Astrocyte (in vitro differentiated cells and primary cell): ENCODE measurements around the gene INPP4B. TPM values are rescaled to one million over a fixed set of nuclear protein-coding genes. Genes with fewer than 3 reads are reported as not detected.

ENCODE experiments used
- DNase-seq: peaks from one replicate; pipeline ENCODE4 v3.0.0-alpha.2; 2010; ENCODE audit warnings: low read depth
- FAIRE-seq: peaks from 2 replicates; lab custom pipeline; 2011; peaks lifted over from hg19 to GRCh38; lab: Jason Lieb, UNC
- H2AFZ ChIP-seq: 2 replicates; pipeline ENCODE4 v1.6.0; 2012; ENCODE audit warnings: low read depth, low read length, inconsistent platforms
- H3K27ac ChIP-seq: 2 replicates; pipeline ENCODE4 v1.5.1; 2011; ENCODE audit warnings: low read depth, low read length, inconsistent platforms
- H3K27me3 ChIP-seq: 2 replicates; pipeline ENCODE4 v1.6.0; 2011; ENCODE audit warnings: low read length, inconsistent platforms; ENCODE audit not compliant: insufficient read depth
- H3K36me3 ChIP-seq: 2 replicates; pipeline ENCODE4 v1.5.1; 2011; ENCODE audit warnings: low read length, inconsistent platforms; ENCODE audit not compliant: insufficient read depth
- H3K4me1 ChIP-seq: 2 replicates; pipeline ENCODE4 v1.5.1; 2011; ENCODE audit warnings: low read length, inconsistent platforms; ENCODE audit not compliant: insufficient read depth
- H3K4me2 ChIP-seq: 2 replicates; pipeline ENCODE4 v1.6.0; 2012; ENCODE audit warnings: low read length, inconsistent platforms
- H3K4me3 ChIP-seq: 2 replicates; pipeline ENCODE4 v1.5.1; 2011; ENCODE audit warnings: low read depth, mild to moderate bottlenecking, low read length, inconsistent platforms; ENCODE audit not compliant: insufficient read depth
- H3K79me2 ChIP-seq: 2 replicates; pipeline ENCODE4 v1.6.0; 2012; ENCODE audit warnings: mild to moderate bottlenecking, low read length, inconsistent platforms; ENCODE audit not compliant: insufficient read depth
- H3K9ac ChIP-seq: 2 replicates; pipeline ENCODE4 v1.6.0; 2012; ENCODE audit warnings: mild to moderate bottlenecking, low read length, inconsistent platforms
- H3K9me3 ChIP-seq: 2 replicates; pipeline ENCODE4 v1.5.1; 2012; ENCODE audit warnings: low read depth, mild to moderate bottlenecking, low read length, inconsistent platforms; ENCODE audit not compliant: insufficient read depth
- H4K20me1 ChIP-seq: 2 replicates; pipeline ENCODE4 v1.6.0; 2012; ENCODE audit warnings: low read length, inconsistent platforms; ENCODE audit not compliant: insufficient read depth
- H3K27ac Mint-ChIP-seq: one replicate; pipeline ENCODE4 v1.8.0; 2021; ENCODE audit warnings: mild to moderate bottlenecking, mixed read lengths; ENCODE audit not compliant: unreplicated experiment
- H3K27me3 Mint-ChIP-seq: one replicate; pipeline ENCODE4 v1.8.0; 2021; ENCODE audit warnings: low read depth, mixed read lengths; ENCODE audit not compliant: unreplicated experiment
- H3K36me3 Mint-ChIP-seq: one replicate; pipeline ENCODE4 v1.8.0; 2021; ENCODE audit warnings: low read depth, mixed read lengths; ENCODE audit not compliant: unreplicated experiment
- H3K4me1 Mint-ChIP-seq: one replicate; pipeline ENCODE4 v1.8.0; 2021; ENCODE audit warnings: low read depth, mixed read lengths; ENCODE audit not compliant: unreplicated experiment
- H3K4me3 Mint-ChIP-seq: one replicate; pipeline ENCODE4 v1.8.0; 2021; ENCODE audit warnings: mild to moderate bottlenecking, moderate library complexity, mixed read lengths; ENCODE audit not compliant: unreplicated experiment
- H3K9me3 Mint-ChIP-seq: one replicate; pipeline ENCODE4 v1.8.0; 2021; ENCODE audit warnings: mild to moderate bottlenecking, mixed read lengths; ENCODE audit not compliant: unreplicated experiment
- EZH2 ChIP-seq: IDR thresholded peaks from 2 replicates; pipeline ENCODE4 v1.6.1; 2012; ENCODE audit warnings: mild to moderate bottlenecking, low read length, inconsistent platforms; ENCODE audit not compliant: insufficient read depth
- total RNA-seq: library from RNA; stranded (reverse); gene quantifications from 2 replicates; pipeline ENCODE4 v1.2.1, GENCODE V29; 2021
- TF ChIP-seq, protein P1 (sequence below): IDR thresholded peaks from 2 replicates; pipeline ENCODE4 v1.5.1; 2011; ENCODE audit warnings: low read depth, mild to moderate bottlenecking, inconsistent platforms, low read length, moderate library complexity; ENCODE audit not compliant: insufficient read depth

The INPP4B gene
- total RNA-seq, 1 donor from 2014 or later = 2.8 TPM

- H3K9me3 ChIP-seq = no peaks in the 10 kb centered on the region
- no peaks in the 10 kb centered on the region for H4K20me1 ChIP-seq
- Mint-ChIP-seq H3K27me3 (no peaks in the 10 kb centered on the region), H3K27ac (no peak overlapping the region), H3K36me3 (no peaks in the 10 kb centered on the region), H3K4me1 (no peaks in the 10 kb centered on the region), H3K4me3 (no peak overlapping the region), H3K9me3 (peaks cover 2% of the 10 kb centered on the region)
- H3K4me1 ChIP-seq = no peaks in the 10 kb centered on the region
- H3K4me3 ChIP-seq = no peak overlapping the region
- H3K27ac ChIP-seq = no peak overlapping the region
- H3K9ac ChIP-seq = no peak overlapping the region
- no peaks in the 10 kb centered on the region for H3K36me3 ChIP-seq
- no peaks in the 10 kb centered on the region for H3K27me3 ChIP-seq
- no peak overlapping the region for H2AFZ ChIP-seq
- H3K79me2 ChIP-seq = no peaks in the 10 kb centered on the region
- no peak for FAIRE-seq
- no peak for TF ChIP-seq EZH2
- TF ChIP-seq, protein P1, sequence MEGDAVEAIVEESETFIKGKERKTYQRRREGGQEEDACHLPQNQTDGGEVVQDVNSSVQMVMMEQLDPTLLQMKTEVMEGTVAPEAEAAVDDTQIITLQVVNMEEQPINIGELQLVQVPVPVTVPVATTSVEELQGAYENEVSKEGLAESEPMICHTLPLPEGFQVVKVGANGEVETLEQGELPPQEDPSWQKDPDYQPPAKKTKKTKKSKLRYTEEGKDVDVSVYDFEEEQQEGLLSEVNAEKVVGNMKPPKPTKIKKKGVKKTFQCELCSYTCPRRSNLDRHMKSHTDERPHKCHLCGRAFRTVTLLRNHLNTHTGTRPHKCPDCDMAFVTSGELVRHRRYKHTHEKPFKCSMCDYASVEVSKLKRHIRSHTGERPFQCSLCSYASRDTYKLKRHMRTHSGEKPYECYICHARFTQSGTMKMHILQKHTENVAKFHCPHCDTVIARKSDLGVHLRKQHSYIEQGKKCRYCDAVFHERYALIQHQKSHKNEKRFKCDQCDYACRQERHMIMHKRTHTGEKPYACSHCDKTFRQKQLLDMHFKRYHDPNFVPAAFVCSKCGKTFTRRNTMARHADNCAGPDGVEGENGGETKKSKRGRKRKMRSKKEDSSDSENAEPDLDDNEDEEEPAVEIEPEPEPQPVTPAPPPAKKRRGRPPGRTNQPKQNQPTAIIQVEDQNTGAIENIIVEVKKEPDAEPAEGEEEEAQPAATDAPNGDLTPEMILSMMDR = no peak
- no peak for DNase-seq
- no peak overlapping the region for H3K4me2 ChIP-seq
Measured at GRCh38 chr4:142218726-142219125, 627.4 kb downstream of the INPP4B start.

DNA sequence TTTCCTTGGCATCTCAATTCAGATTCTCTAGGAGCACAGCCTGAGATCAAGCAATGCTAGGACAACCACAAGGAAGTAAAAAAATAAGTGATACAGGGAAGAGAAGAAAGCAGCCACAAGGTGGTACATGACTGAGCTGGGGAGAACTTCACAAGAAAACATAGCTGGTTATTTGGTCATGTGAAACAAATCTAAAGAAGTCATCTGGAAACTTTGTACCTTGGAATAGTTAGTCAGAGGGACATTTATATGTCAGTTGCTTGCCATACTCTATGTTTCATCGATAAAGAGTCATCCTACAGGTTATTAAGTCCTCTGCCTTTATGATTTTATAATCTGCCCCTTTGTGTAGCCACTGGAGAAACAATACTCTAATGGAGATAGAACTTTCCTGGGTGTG, 634.7 kb downstream of the INPP4B start:
- Mint-ChIP-seq H3K27ac (no peak overlapping the region), H3K27me3 (no peaks in the 10 kb centered on the region), H3K9me3 (peaks cover 2% of the 10 kb centered on the region), H3K36me3 (no peaks in the 10 kb centered on the region), H3K4me1 (no peaks in the 10 kb centered on the region), H3K4me3 (no peak overlapping the region)
- H3K4me3 ChIP-seq = no peak overlapping the region
- H3K36me3 ChIP-seq = no peaks in the 10 kb centered on the region
- no peaks in the 10 kb centered on the region for H3K27me3 ChIP-seq
- H4K20me1 ChIP-seq = no peaks in the 10 kb centered on the region
- no peak overlapping the region for H3K9ac ChIP-seq
- H3K9me3 ChIP-seq = no peaks in the 10 kb centered on the region
- TF ChIP-seq, protein P1 = no peak
- no peak for TF ChIP-seq EZH2
- no peaks in the 10 kb centered on the region for H3K79me2 ChIP-seq
- no peak for DNase-seq
- no peaks in the 10 kb centered on the region for H3K4me1 ChIP-seq
- no peak for FAIRE-seq
- no peak overlapping the region for H2AFZ ChIP-seq
- H3K27ac ChIP-seq = no peak overlapping the region
- H3K4me2 ChIP-seq = no peak overlapping the region

DNA sequence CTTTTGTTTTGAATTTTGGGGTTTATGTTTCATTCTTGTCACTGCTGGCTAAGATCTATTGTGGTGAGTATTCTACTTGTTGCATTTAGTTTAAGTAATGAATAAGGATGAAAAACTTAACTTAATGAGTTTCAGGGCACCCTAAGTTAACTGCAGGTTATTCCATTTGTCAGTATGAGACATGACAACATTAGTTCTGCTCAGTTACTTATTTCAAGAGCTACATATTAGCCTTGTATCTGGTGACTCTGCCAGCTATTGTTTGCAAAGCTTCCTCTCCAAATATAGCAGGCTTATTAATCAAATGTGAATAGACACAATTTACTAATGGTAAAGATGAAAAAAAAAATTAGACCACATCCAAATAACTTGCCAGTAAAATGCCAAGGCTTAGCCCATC, 642.6 kb downstream of the INPP4B start:
- H3K4me3 ChIP-seq = no peak overlapping the region
- H3K27ac ChIP-seq = no peak overlapping the region
- no peaks in the 10 kb centered on the region for H3K4me1 ChIP-seq
- H3K9me3 Mint-ChIP-seq = no peaks in the 10 kb centered on the region
- H3K4me3 Mint-ChIP-seq = no peak overlapping the region
- no peak overlapping the region for H3K9ac ChIP-seq
- no peaks in the 10 kb centered on the region for H3K36me3 Mint-ChIP-seq
- H3K79me2 ChIP-seq = no peaks in the 10 kb centered on the region
- H3K27me3 ChIP-seq = no peaks in the 10 kb centered on the region
- no peaks in the 10 kb centered on the region for H4K20me1 ChIP-seq
- H3K4me2 ChIP-seq = no peak overlapping the region
- FAIRE-seq (no peak), DNase-seq (peak; percentile 10)
- H3K9me3 ChIP-seq = no peaks in the 10 kb centered on the region
- H3K27me3 Mint-ChIP-seq = no peaks in the 10 kb centered on the region
- TF ChIP-seq, protein P1 = no peak
- TF ChIP-seq EZH2 = no peak
- no peaks in the 10 kb centered on the region for H3K36me3 ChIP-seq
- no peak overlapping the region for H3K27ac Mint-ChIP-seq
- no peaks in the 10 kb centered on the region for H3K4me1 Mint-ChIP-seq
- no peak overlapping the region for H2AFZ ChIP-seq
